Left lung (tissue), 10 donors: Measurements from ENCODE around the gene OOSP4A. TPM values are rescaled to one million over a fixed set of nuclear protein-coding genes. Genes with fewer than 3 reads are reported as not detected.

Experiments
- ATAC-seq: fragments of 200-7000 bp; cut with Tn5 transposase; one replicate; pipeline ENCODE4 v1.9.1; 2020; ENCODE audit warnings: moderate library complexity
- DNase-seq, 4 donors: peaks; one replicate each; pipeline ENCODE4 v3.0.0-alpha.2; 2013 to 2020
- H3K27ac ChIP-seq, 2 donors: fragments of 200-600 bp; sonication (generic) in 1 of 2; one replicate each; pipeline versions ENCODE4 v1.5.0 to v1.8.0; 2020 to 2021
- H3K27me3 ChIP-seq, 2 donors: fragments of 200-600 bp; sonication (generic) in 1 of 2; one replicate each; pipeline versions ENCODE4 v1.5.0 to v1.8.0; 2020 to 2021
- H3K36me3 ChIP-seq, 2 donors: fragments of 200-600 bp; sonication (generic) in 1 of 2; one replicate each; pipeline versions ENCODE4 v1.5.0 to v1.8.0; 2020 to 2021
- H3K4me1 ChIP-seq, 2 donors: fragments of 200-600 bp; one replicate each; pipeline ENCODE4 v1.8.0; 2021
- H3K4me3 ChIP-seq, 2 donors: fragments of 200-600 bp; sonication (generic) in 1 of 2; one replicate each; pipeline versions ENCODE4 v1.5.0 to v1.8.0; 2020 to 2021; ENCODE audit warnings: mild to moderate bottlenecking in 1 of 2
- H3K9me3 ChIP-seq, 2 donors: fragments of 200-600 bp; sonication (generic) in 1 of 2; one replicate each; pipeline versions ENCODE4 v1.5.0 to v1.8.0; 2020 to 2021
- intact Hi-C, 2 donors: fragments of 100-400 bp; cut with DNase I; formaldehyde crosslinking; loops; one replicate each; pipeline versions ENCODE4 v1.11.2 to v1.14.2; 2022
- polyA plus RNA-seq, 6 donors: library from polyadenylated mRNA; unstranded; fragments of 120-200 nt; gene quantifications; one replicate each; pipeline ENCODE4 v1.2.1, GENCODE V29; 2013; ENCODE audit not compliant: insufficient read length in 6 of 6
- total RNA-seq, 2 donors: library from RNA; stranded (reverse); fragmentation: NEBNext Ultra II Directional; extraction: Animal tissue kit (Norgen Biotek cat#: 25700); gene quantifications; one replicate each; pipeline ENCODE4 v1.2.1, GENCODE V29; 2021
- TF ChIP-seq, protein P1 (sequence below), 2 donors: fragments of 200-600 bp; sonication (generic) in 1 of 2; IDR thresholded peaks; one replicate each; pipeline versions ENCODE4 v1.5.0 to v1.8.0; 2021; ENCODE audit warnings: antibody characterized with exemption in 2 of 2
- donor health status: DM: no; HTN: yes; CAD: no.
- donor health status: DM: no; HTN: no; CAD: no.

The OOSP4A gene
- total and polyA plus RNA-seq, 8 donors = not detected

- Histone ChIP-seq H3K27ac (no peak within 1 kb of the TSS), H3K36me3 (no peaks in the 10 kb centered on the region), H3K9me3 (peaks cover 0 to 4% of the 10 kb centered on the region in 2 donors), H3K4me3 (no peak within 1 kb of the TSS), H3K4me1 (no peaks in the 10 kb centered on the region), H3K27me3 (no peaks in the 10 kb centered on the region)
- DNase-seq (no peak), ATAC-seq (no peak)
- intact Hi-C loops = no loop called here
- TF ChIP-seq, protein P1, sequence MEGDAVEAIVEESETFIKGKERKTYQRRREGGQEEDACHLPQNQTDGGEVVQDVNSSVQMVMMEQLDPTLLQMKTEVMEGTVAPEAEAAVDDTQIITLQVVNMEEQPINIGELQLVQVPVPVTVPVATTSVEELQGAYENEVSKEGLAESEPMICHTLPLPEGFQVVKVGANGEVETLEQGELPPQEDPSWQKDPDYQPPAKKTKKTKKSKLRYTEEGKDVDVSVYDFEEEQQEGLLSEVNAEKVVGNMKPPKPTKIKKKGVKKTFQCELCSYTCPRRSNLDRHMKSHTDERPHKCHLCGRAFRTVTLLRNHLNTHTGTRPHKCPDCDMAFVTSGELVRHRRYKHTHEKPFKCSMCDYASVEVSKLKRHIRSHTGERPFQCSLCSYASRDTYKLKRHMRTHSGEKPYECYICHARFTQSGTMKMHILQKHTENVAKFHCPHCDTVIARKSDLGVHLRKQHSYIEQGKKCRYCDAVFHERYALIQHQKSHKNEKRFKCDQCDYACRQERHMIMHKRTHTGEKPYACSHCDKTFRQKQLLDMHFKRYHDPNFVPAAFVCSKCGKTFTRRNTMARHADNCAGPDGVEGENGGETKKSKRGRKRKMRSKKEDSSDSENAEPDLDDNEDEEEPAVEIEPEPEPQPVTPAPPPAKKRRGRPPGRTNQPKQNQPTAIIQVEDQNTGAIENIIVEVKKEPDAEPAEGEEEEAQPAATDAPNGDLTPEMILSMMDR (IDR thresholded peaks at IDR 0.05) = no peak
These were observed 53.0 kb downstream of the OOSP4A start, which contains the start of gene OOSP4B for GRCh38 chr11:60016881-60017280. Gene OOSP4B (plus strand): TSS chr11:60017181.

DNA sequence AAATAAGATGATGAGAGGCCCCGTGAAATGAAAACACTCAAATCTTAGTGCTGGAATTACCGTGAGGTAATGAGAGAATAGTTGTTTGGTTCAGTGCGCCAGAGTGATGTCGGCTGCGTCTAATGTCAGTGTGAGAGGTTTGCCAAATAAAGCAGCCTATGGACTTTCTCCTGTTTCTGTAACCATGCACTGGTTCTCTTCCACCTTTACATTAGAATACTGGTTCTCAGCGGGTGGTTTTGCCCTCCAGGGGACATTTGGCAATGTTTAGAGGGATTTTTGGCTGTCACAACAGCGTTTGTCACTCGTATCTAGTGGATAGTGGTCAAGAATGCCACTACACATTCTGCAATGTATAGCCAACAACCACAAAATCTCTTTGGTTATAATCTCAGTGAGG, 54.2 kb downstream of the OOSP4A start:
- intact Hi-C loops = no loop called here
- no peak for DNase-seq
- no peaks in the 10 kb centered on the region for H3K4me1 ChIP-seq
- ATAC-seq = no peak
- H3K27me3 ChIP-seq = no peaks in the 10 kb centered on the region
- no peak overlapping the region for H3K4me3 ChIP-seq
- no peaks in the 10 kb centered on the region for H3K36me3 ChIP-seq
- H3K9me3 ChIP-seq = peaks cover 0 to 4% of the 10 kb centered on the region in 2 donors
- H3K27ac ChIP-seq = no peak overlapping the region
- TF ChIP-seq, protein P1 (IDR thresholded peaks at IDR 0.05) = no peak

Other genes with a start within 250 kb of the OOSP4A start
- 10 to 100 TPM; 65.9 to 66.7 TPM for gene STX3, start 208.7 kb upstream of the OOSP4A start, total RNA-seq
- gene STX3, start 208.7 kb upstream of the OOSP4A start, polyA plus RNA-seq = 10 to 100 TPM; 26.8 to 33.5 (median 29.6) TPM
- 10 to 100 TPM; 32.9 to 35.6 TPM for gene MRPL16, start 153.3 kb upstream of the OOSP4A start, total RNA-seq
- gene MRPL16, start 153.3 kb upstream of the OOSP4A start, polyA plus RNA-seq = 10 to 100 TPM; 49.6 to 56.5 (median 52.6) TPM
- not detected for gene CBLIF, start 118.5 kb upstream of the OOSP4A start, total RNA-seq
- gene CBLIF, start 118.5 kb upstream of the OOSP4A start, polyA plus RNA-seq = under 1 TPM in 1 of 6 donors, not detected in 5; 0.24 TPM
- gene TCN1, start 97.5 kb upstream of the OOSP4A start, total RNA-seq = 1 to 10 TPM in 1 of 2 donors, under 1 TPM in 1; 0.44 to 1.8 TPM
- gene TCN1, start 97.5 kb upstream of the OOSP4A start, polyA plus RNA-seq = under 1 TPM in 4 of 6 donors, not detected in 2; 0.10 to 0.40 (median 0.29) TPM
- gene OOSP3, start 85.3 kb upstream of the OOSP4A start, total RNA-seq = not detected
- not detected for gene OOSP3, start 85.3 kb upstream of the OOSP4A start, polyA plus RNA-seq
- gene OOSP1, start 25.6 kb upstream of the OOSP4A start, total RNA-seq = not detected
- under 1 TPM in 2 of 6 donors, not detected in 4; 0.27 to 0.31 TPM for gene OOSP1, start 25.6 kb upstream of the OOSP4A start, polyA plus RNA-seq
- gene OOSP4B, start 53.1 kb downstream of the OOSP4A start, total RNA-seq = not detected
- gene OOSP4B, start 53.1 kb downstream of the OOSP4A start, polyA plus RNA-seq = not detected
- gene OOSP2, start 76.4 kb downstream of the OOSP4A start, total RNA-seq = not detected
- gene OOSP2, start 76.4 kb downstream of the OOSP4A start, polyA plus RNA-seq = not detected
- under 1 TPM in 1 of 2 donors, not detected in 1; 0.73 TPM for gene MS4A3, start 92.6 kb downstream of the OOSP4A start, total RNA-seq
- 1 to 10 TPM in 5 of 6 donors, under 1 TPM in 1; 0.99 to 2.3 (median 1.3) TPM for gene MS4A3, start 92.6 kb downstream of the OOSP4A start, polyA plus RNA-seq
- 1 to 10 TPM; 3.3 to 6.1 TPM for gene MS4A2, start 124.6 kb downstream of the OOSP4A start, total RNA-seq
- gene MS4A2, start 124.6 kb downstream of the OOSP4A start, polyA plus RNA-seq = under 1 TPM in 5 of 6 donors, not detected in 1; 0.04 to 0.11 (median 0.08) TPM
- gene MS4A6A, start 219.1 kb downstream of the OOSP4A start, total RNA-seq = 100 to 1,000 TPM; 128 to 143 TPM
- 10 to 100 TPM; 19.8 to 37.5 (median 26.7) TPM for gene MS4A6A, start 219.1 kb downstream of the OOSP4A start, polyA plus RNA-seq